Gastroesophageal sphincter (tissue), 4 donors: ENCODE results near the gene TMEM121B. TPM values are rescaled to one million over a fixed set of nuclear protein-coding genes. Genes with fewer than 3 reads are reported as not detected.
A peak's percentile ranks its signal among the peaks of the same experiment; 100 is the strongest.

Source experiments
- ATAC-seq: fragments of 150-250 bp; one replicate; pipeline ENCODE4 v1.9.1; 2016; ENCODE audit warnings: mild to moderate bottlenecking, moderate library complexity
- H3K27ac ChIP-seq, 4 donors: fragments of 200-600 bp; sonication (generic) in 3 of 4; 1 replicate in 3 of 4; 2 replicates in 1 of 4; pipeline ENCODE4 v1.5.1; 2016 to 2019
- H3K27me3 ChIP-seq: fragments of 200-600 bp; sonication (generic); one replicate; pipeline ENCODE4 v1.5.1; 2019
- H3K36me3 ChIP-seq, 2 donors: fragments of 200-600 bp; sonication (generic); one replicate each; pipeline ENCODE4 v1.5.1; 2019; ENCODE audit warnings: control low read depth in 1 of 2
- H3K4me1 ChIP-seq, 3 donors: fragments of 200-600 bp; sonication (generic); 1 replicate in 2 of 3; 2 replicates in 1 of 3; pipeline ENCODE4 v1.5.1; 2016 to 2019; ENCODE audit warnings: control low read depth in 2 of 3
- H3K4me3 ChIP-seq, 2 donors: fragments of 200-600 bp; sonication (generic); one replicate each; pipeline ENCODE4 v1.5.1; 2019; ENCODE audit warnings: mild to moderate bottlenecking in 1 of 2, moderate library complexity in 1 of 2
- H3K9me3 ChIP-seq, 3 donors: fragments of 200-600 bp; sonication (generic); one replicate each; pipeline ENCODE4 v1.5.1; 2017 to 2019; ENCODE audit warnings: control low read depth in 2 of 3
- EP300 ChIP-seq: sonication (generic); formaldehyde crosslinking; IDR thresholded peaks from one replicate; pipeline ENCODE4 v1.6.1; 2017; ENCODE audit warnings: antibody characterized with exemption, mild to moderate bottlenecking
- POLR2A ChIP-seq, 2 donors: fragments of 450-650 bp; IDR thresholded peaks; one replicate each; pipeline ENCODE4 v1.6.1; 2017; ENCODE audit warnings: antibody characterized with exemption in 2 of 2, mild to moderate bottlenecking in 2 of 2, moderate library complexity in 1 of 2
- POLR2AphosphoS5 ChIP-seq: sonication (generic); formaldehyde crosslinking; IDR thresholded peaks from one replicate; pipeline ENCODE4 v1.6.1; 2017; ENCODE audit warnings: antibody characterized with exemption
- WGBS, 2 donors: methylation state at CpG; one replicate each; pipeline ENCODE4 v1.1.5; 2018; ENCODE audit warnings: low coverage in 1 of 2; 5-methylcytosine and 5-hydroxymethylcytosine counted together
- total RNA-seq, 4 donors: library from RNA; depleted of rRNA; stranded (reverse); fragments of >200 nt; gene quantifications; one replicate each; pipeline ENCODE4 v1.1.0, GENCODE V29; 2016
- TF ChIP-seq, protein P1 (sequence below), 4 experiments: fragments of 200-600 bp in 2 of 4; fragments of 450-650 bp in 2 of 4; sonication (generic) in 1 of 4; IDR thresholded peaks; one replicate each; pipeline ENCODE4 v1.5.1; 2017 to 2019; ENCODE audit warnings: antibody characterized with exemption in 4 of 4, mild to moderate bottlenecking in 2 of 4, moderate library complexity in 2 of 4

The TMEM121B gene
- total RNA-seq, 4 donors from 2014 or later = 0.30 to 0.81 (median 0.54) TPM

GRCh38 chr22:17120711-17121232 lies 388 bp downstream of the TMEM121B start:
- peaks cover 74% of the 10 kb centered on the region for H3K27me3 ChIP-seq
- no peak for ATAC-seq
- H3K36me3 ChIP-seq = no peaks in the 10 kb centered on the region
- H3K9me3 ChIP-seq = no peaks in the 10 kb centered on the region
- peaks cover 0 to 26% (median 11%) of the 10 kb centered on the region in 3 donors for H3K4me1 ChIP-seq
- peak overlapping the region; percentile 9 to 62 for H3K4me3 ChIP-seq
- TF ChIP-seq, protein P1, sequence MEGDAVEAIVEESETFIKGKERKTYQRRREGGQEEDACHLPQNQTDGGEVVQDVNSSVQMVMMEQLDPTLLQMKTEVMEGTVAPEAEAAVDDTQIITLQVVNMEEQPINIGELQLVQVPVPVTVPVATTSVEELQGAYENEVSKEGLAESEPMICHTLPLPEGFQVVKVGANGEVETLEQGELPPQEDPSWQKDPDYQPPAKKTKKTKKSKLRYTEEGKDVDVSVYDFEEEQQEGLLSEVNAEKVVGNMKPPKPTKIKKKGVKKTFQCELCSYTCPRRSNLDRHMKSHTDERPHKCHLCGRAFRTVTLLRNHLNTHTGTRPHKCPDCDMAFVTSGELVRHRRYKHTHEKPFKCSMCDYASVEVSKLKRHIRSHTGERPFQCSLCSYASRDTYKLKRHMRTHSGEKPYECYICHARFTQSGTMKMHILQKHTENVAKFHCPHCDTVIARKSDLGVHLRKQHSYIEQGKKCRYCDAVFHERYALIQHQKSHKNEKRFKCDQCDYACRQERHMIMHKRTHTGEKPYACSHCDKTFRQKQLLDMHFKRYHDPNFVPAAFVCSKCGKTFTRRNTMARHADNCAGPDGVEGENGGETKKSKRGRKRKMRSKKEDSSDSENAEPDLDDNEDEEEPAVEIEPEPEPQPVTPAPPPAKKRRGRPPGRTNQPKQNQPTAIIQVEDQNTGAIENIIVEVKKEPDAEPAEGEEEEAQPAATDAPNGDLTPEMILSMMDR (IDR thresholded peaks at IDR 0.05) = no peak
- TF ChIP-seq POLR2AphosphoS5 (no peak), POLR2A (IDR thresholded peaks at IDR 0.05) (no peak), EP300 (no peak)
- WGBS, 2 donors = 0% methylated on average over 3 of the region's 70 CpGs; no CpG with 5 or more reads in 1 of the 2 donors
- peak overlapping the region in 1 of 4 donors; percentile 33 for H3K27ac ChIP-seq

- H3K9me3 ChIP-seq = no peaks in the 10 kb centered on the region
- ATAC-seq = peak; percentile 44
- no CpG with 5 or more reads among the region's 45 CpGs for WGBS, 2 donors
- TF ChIP-seq POLR2A (IDR thresholded peaks at IDR 0.05) (no peak), EP300 (no peak), POLR2AphosphoS5 (no peak)
- TF ChIP-seq, protein P1 (IDR thresholded peaks at IDR 0.05) = no peak
- peaks cover 0 to 26% (median 11%) of the 10 kb centered on the region in 3 donors for H3K4me1 ChIP-seq
- H3K36me3 ChIP-seq = no peaks in the 10 kb centered on the region
- H3K27ac ChIP-seq = no peak overlapping the region
- H3K27me3 ChIP-seq = peaks cover 74% of the 10 kb centered on the region
- H3K4me3 ChIP-seq = peak overlapping the region in 1 of 2 donors; percentile 62
Observed at GRCh38 chr22:17120281-17120680, 879 bp downstream of the TMEM121B start.

- H3K27ac ChIP-seq = no peak overlapping the region
- no peak overlapping the region for H3K4me3 ChIP-seq
- peaks cover 0 to 26% (median 11%) of the 10 kb centered on the region in 3 donors for H3K4me1 ChIP-seq
- no CpG with 5 or more reads among the region's 63 CpGs for WGBS, 2 donors
- peaks cover 74% of the 10 kb centered on the region for H3K27me3 ChIP-seq
- no peaks in the 10 kb centered on the region for H3K9me3 ChIP-seq
- no peaks in the 10 kb centered on the region for H3K36me3 ChIP-seq
- ATAC-seq = no peak
- TF ChIP-seq POLR2AphosphoS5 (no peak), POLR2A (IDR thresholded peaks at IDR 0.05) (no peak), EP300 (no peak)
- TF ChIP-seq, protein P1 (IDR thresholded peaks at IDR 0.05) = peak in 1 of 4 experiments; percentile 13
Observed at GRCh38 chr22:17119481-17120202, 1.5 kb downstream of the TMEM121B start.

- TF ChIP-seq, protein P1 (IDR thresholded peaks at IDR 0.05) = no peak
- TF ChIP-seq POLR2AphosphoS5 = no peak
- TF ChIP-seq EP300 = no peak
- TF ChIP-seq POLR2A (IDR thresholded peaks at IDR 0.05) = no peak
- Histone ChIP-seq H3K27ac (no peak overlapping the region), H3K36me3 (no peaks in the 10 kb centered on the region), H3K4me3 (no peak overlapping the region), H3K4me1 (peaks cover 0 to 26% (median 11%) of the 10 kb centered on the region in 3 donors), H3K9me3 (no peaks in the 10 kb centered on the region), H3K27me3 (peaks cover 66% of the 10 kb centered on the region)
- no peak for ATAC-seq
- 80 to 95% methylated on average over 1 to 3 of the region's 4 CpGs for WGBS, 2 donors
Observed at GRCh38 chr22:17118342-17118741, 2.8 kb downstream of the TMEM121B start.

DNA sequence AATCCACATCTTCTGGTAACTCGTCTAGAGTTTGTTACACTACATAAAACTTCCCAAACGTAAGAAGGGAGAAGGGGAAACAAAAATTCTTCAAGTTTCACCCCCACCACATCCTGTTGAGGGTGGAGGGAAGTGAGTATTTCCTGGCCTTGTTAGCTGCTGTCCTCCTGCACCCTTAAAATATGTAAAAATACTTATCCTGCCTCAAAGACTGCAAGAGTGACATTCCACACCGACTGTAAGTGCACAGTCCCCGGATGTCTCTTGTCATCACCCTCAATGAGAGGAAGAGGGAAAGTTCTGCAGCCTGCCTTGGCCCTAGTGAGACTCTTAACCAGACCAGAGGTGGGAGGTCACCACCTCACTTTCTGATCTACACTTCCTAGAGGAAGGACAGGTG lies 3.3 kb downstream of the TMEM121B start:
- Histone ChIP-seq H3K27me3 (peaks cover 62% of the 10 kb centered on the region), H3K4me3 (no peak overlapping the region), H3K4me1 (peaks cover 0 to 26% (median 11%) of the 10 kb centered on the region in 3 donors), H3K36me3 (no peaks in the 10 kb centered on the region), H3K27ac (no peak overlapping the region), H3K9me3 (no peaks in the 10 kb centered on the region)
- WGBS, 2 donors = 21% methylated on average over 4 of the region's 4 CpGs; no CpG with 5 or more reads in 1 of the 2 donors
- TF ChIP-seq, protein P1 (IDR thresholded peaks at IDR 0.05) = no peak
- no peak for TF ChIP-seq EP300
- TF ChIP-seq POLR2A (IDR thresholded peaks at IDR 0.05) = no peak
- TF ChIP-seq POLR2AphosphoS5 = no peak
- ATAC-seq = no peak
